HCT116 (cell line): ENCODE data around the gene MAP2K6.

Experiments used
- CTCF ChIP-seq, 3 experiments: fragments of 200-600 bp in 1 of 3; sonication (generic) in 1 of 3; IDR thresholded peaks in 2 of 3; conservative IDR thresholded peaks in 1 of 3; 2 replicates each; pipeline ENCODE4 v1.5.1; 2012 to 2017; ENCODE audit warnings: low read depth in 2 of 3, low read length in 2 of 3, antibody characterized with exemption in 1 of 3, borderline replicate concordance in 1 of 3, control low read depth in 1 of 3, mild to moderate bottlenecking in 1 of 3, mixed read lengths in 1 of 3, mixed run types in 1 of 3, moderate library complexity in 1 of 3; ENCODE audit not compliant: insufficient read depth in 1 of 3
- FOSL1 ChIP-seq: IDR thresholded peaks from 2 replicates; pipeline ENCODE4 v1.6.1; 2012; ENCODE audit warnings: low read depth
- POLR2A ChIP-seq: IDR thresholded peaks from 2 replicates; pipeline ENCODE4 v1.7.0; 2011; ENCODE audit warnings: borderline replicate concordance; ENCODE audit not compliant: insufficient read depth, insufficient read length; ENCODE audit errors: extremely low read depth
- SP1 ChIP-seq: IDR thresholded peaks from 2 replicates; pipeline ENCODE4 v1.6.1; 2012; ENCODE audit warnings: low read depth

- no peak for TF ChIP-seq CTCF (IDR thresholded peaks at IDR 0.05 in 2 of 3, conservative IDR thresholded peaks at IDR 0.05 in 1 of 3; ENCODE audit: borderline replicate concordance in 1 of 3, insufficient read depth in 1 of 3, low read depth in 2 of 3, low read length in 2 of 3)
- no peak for TF ChIP-seq SP1
- TF ChIP-seq POLR2A = no peak
- no peak for TF ChIP-seq FOSL1
Measured at GRCh38 chr17:69538795-69539194, 124.3 kb downstream of the MAP2K6 start.
